ENCODE results near the gene RAET1L. TPM values are rescaled to one million over a fixed set of nuclear protein-coding genes. Genes with fewer than 3 reads are reported as not detected.

Gene RAET1L
- total RNA-seq, 4 donors from 2014 or later: not detected

- no peak overlapping the region for H3K4me3 ChIP-seq
- no peaks in the 10 kb centered on the region for H3K36me3 ChIP-seq
- peaks cover 6 to 23% (median 15%) of the 10 kb centered on the region in 4 donors for H3K4me1 ChIP-seq
- DNase-seq: no peak
- intact Hi-C loops (cut with DNase I; ENCODE audit: low total_unique reads) (no loop called here), in situ Hi-C loops (cut with MboI; ENCODE audit: low pct_ligation_motif_present in 1 of 4, low pct_unique_long_range_greater_than_20kb in 1 of 4, low sequenced_read_pairs in 3 of 4) (loop anchor here in 2 of 4 donors (10.0 to 25.0 kb wide), 3 partner anchors 324 to 742 kb away; no protein-coding TSS in a partner anchor)
- peaks cover 4% of the 10 kb centered on the region for H3K27me3 ChIP-seq
- no peak overlapping the region for H3K27ac ChIP-seq
- 90% methylated on average over 3 of the region's 3 CpGs; no CpG with 5 or more reads in 1 of the 2 donors for WGBS, 2 donors (ENCODE audit: low coverage in 1 of 2)
- no peak for TF ChIP-seq CTCF (IDR thresholded peaks at IDR 0.05)
- TF ChIP-seq EP300 (IDR thresholded peaks at IDR 0.05; ENCODE audit: low read depth): no peak
- no peak for TF ChIP-seq POLR2AphosphoS5 (IDR thresholded peaks at IDR 0.05)
- TF ChIP-seq POLR2A (IDR thresholded peaks at IDR 0.05): no peak
- H3K9me3 ChIP-seq: no peaks in the 10 kb centered on the region
Observed at GRCh38 chr6:150070236-150070818, 45.0 kb upstream of the RAET1L start.

GRCh38 chr6:150069706-150070105 is 44.4 kb upstream of the RAET1L start:
- TF ChIP-seq POLR2AphosphoS5 (IDR thresholded peaks at IDR 0.05) (no peak), POLR2A (IDR thresholded peaks at IDR 0.05) (no peak), CTCF (IDR thresholded peaks at IDR 0.05) (no peak), EP300 (IDR thresholded peaks at IDR 0.05; ENCODE audit: low read depth) (no peak)
- Histone ChIP-seq H3K36me3 (no peaks in the 10 kb centered on the region), H3K9me3 (no peaks in the 10 kb centered on the region), H3K4me3 (peak overlapping the region in 3 of 4 donors; percentile 49 to 57 (median 55)), H3K27me3 (peaks cover 4% of the 10 kb centered on the region), H3K27ac (peak overlapping the region in 3 of 4 donors; percentile 67 to 81 (median 69)), H3K4me1 (peaks cover 6 to 23% (median 15%) of the 10 kb centered on the region in 4 donors)
- peak; percentile 41 for DNase-seq
- intact Hi-C loops (cut with DNase I; ENCODE audit: low total_unique reads) (no loop called here), in situ Hi-C loops (cut with MboI; ENCODE audit: low pct_ligation_motif_present in 1 of 4, low pct_unique_long_range_greater_than_20kb in 1 of 4, low sequenced_read_pairs in 3 of 4) (loop anchor here in 2 of 4 donors (10.0 to 25.0 kb wide), 3 partner anchors 325 to 743 kb away; no protein-coding TSS in a partner anchor)
- 39 to 48% methylated on average over 5 to 11 of the region's 11 CpGs for WGBS, 2 donors (ENCODE audit: low coverage in 1 of 2)

GRCh38 chr6:150068720-150069648 is 43.7 kb upstream of the RAET1L start, which contains the start of gene ULBP3:
Gene ULBP3 (minus strand): TSS chr6:150069121. CDS start chr6:150069066, 55 bp downstream.
- peak; percentile 93 for DNase-seq
- Histone ChIP-seq H3K9me3 (no peaks in the 10 kb centered on the region), H3K27ac (peak within 1 kb of the TSS; percentile 59 to 81 (median 68)), H3K4me1 (peaks cover 6 to 23% (median 15%) of the 10 kb centered on the region in 4 donors), H3K4me3 (peak within 1 kb of the TSS; percentile 49 to 57 (median 52)), H3K36me3 (no peaks in the 10 kb centered on the region), H3K27me3 (peaks cover 4% of the 10 kb centered on the region)
- TF ChIP-seq POLR2AphosphoS5 (IDR thresholded peaks at IDR 0.05) (peak; percentile 82 to 87 (median 84)), EP300 (IDR thresholded peaks at IDR 0.05; ENCODE audit: low read depth) (no peak), CTCF (IDR thresholded peaks at IDR 0.05) (peak; percentile 44 to 68 (median 51)), POLR2A (IDR thresholded peaks at IDR 0.05) (peak; percentile 73)
- in situ Hi-C loops (cut with MboI; ENCODE audit: low pct_ligation_motif_present in 1 of 4, low pct_unique_long_range_greater_than_20kb in 1 of 4, low sequenced_read_pairs in 3 of 4): loop anchor here in 1 of 4 donors (25.0 kb wide), 1 partner anchor 743 kb away; no protein-coding TSS in a partner anchor
- WGBS, 2 donors (ENCODE audit: low coverage in 1 of 2): 3 to 20% methylated on average over 3 to 54 of the region's 72 CpGs
- intact Hi-C loops (cut with DNase I; ENCODE audit: low total_unique reads): no loop called here

DNA sequence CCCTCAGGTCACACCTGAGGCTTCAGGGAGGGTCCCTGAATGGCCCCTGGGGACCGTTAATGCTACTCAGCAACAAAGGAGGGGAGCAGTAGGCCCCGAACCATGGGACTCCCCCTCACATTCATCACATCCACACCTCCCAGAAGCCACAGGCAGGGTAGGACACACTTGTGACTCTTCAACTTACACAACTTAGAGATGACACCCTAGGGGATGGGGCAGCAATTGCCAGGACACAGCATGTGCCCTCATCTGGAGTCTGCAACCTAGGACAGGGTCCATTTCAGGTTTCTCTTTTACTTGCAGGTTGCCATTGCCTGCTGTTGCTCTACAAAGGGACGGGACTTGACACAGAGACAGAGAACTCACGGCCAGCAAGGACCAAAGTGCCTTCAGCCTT is 42.8 kb upstream of the RAET1L start:
- Histone ChIP-seq H3K27ac (peak overlapping the region in 1 of 4 donors; percentile 81), H3K9me3 (no peaks in the 10 kb centered on the region), H3K27me3 (peaks cover 4% of the 10 kb centered on the region), H3K4me1 (peaks cover 6 to 23% (median 15%) of the 10 kb centered on the region in 4 donors), H3K4me3 (peak overlapping the region; percentile 49 to 57 (median 52)), H3K36me3 (no peaks in the 10 kb centered on the region)
- no peak for DNase-seq
- in situ Hi-C loops (cut with MboI; ENCODE audit: low pct_ligation_motif_present in 1 of 4, low pct_unique_long_range_greater_than_20kb in 1 of 4, low sequenced_read_pairs in 3 of 4) (loop anchor here in 1 of 4 donors (25.0 kb wide), 1 partner anchor 744 kb away; no protein-coding TSS in a partner anchor), intact Hi-C loops (cut with DNase I; ENCODE audit: low total_unique reads) (no loop called here)
- TF ChIP-seq CTCF (IDR thresholded peaks at IDR 0.05) (no peak), EP300 (IDR thresholded peaks at IDR 0.05; ENCODE audit: low read depth) (no peak), POLR2A (IDR thresholded peaks at IDR 0.05) (no peak), POLR2AphosphoS5 (IDR thresholded peaks at IDR 0.05) (no peak)
- WGBS, 2 donors (ENCODE audit: low coverage in 1 of 2): 55% methylated on average over 4 of the region's 4 CpGs; no CpG with 5 or more reads in 1 of the 2 donors
